ENCODE results near the gene CRAMP1. TPM values are rescaled to one million over a fixed set of nuclear protein-coding genes. Genes with fewer than 3 reads are reported as not detected.

Gene CRAMP1
- polyA plus RNA-seq, 10 donors: 10.5 to 20.8 (median 14.9) TPM

GRCh38 chr16:1681032-1681431, 68.9 kb downstream of the CRAMP1 start:
- DNase-seq: no peak

GRCh38 chr16:1687427-1688316, 75.5 kb downstream of the CRAMP1 start:
- DNase-seq: no peak

GRCh38 chr16:1688807-1689560, 76.8 kb downstream of the CRAMP1 start:
- no peak for DNase-seq

- DNase-seq: no peak
These were observed 77.7 kb downstream of the CRAMP1 start for GRCh38 chr16:1689853-1690252.

GRCh38 chr16:1690810-1691209, 78.7 kb downstream of the CRAMP1 start:
- DNase-seq: no peak

- DNase-seq: no peak
These were observed 79.1 kb downstream of the CRAMP1 start for GRCh38 chr16:1691276-1691675.

- no peak for DNase-seq
These were observed 79.8 kb downstream of the CRAMP1 start for GRCh38 chr16:1691956-1692355.

GRCh38 chr16:1696863-1697262, 84.7 kb downstream of the CRAMP1 start:
- DNase-seq: no peak

- DNase-seq: no peak
These were observed 86.5 kb downstream of the CRAMP1 start for GRCh38 chr16:1698680-1699079.

GRCh38 chr16:1700246-1700645, 88.1 kb downstream of the CRAMP1 start:
- DNase-seq: no peak

- no peak for DNase-seq
These were observed 89.2 kb downstream of the CRAMP1 start for GRCh38 chr16:1701216-1701878.

- DNase-seq: peak in 2 of 3 donors; percentile 6 to 38
These were observed 93.1 kb downstream of the CRAMP1 start for GRCh38 chr16:1705324-1705687.

- DNase-seq: peak; percentile 92 to 98 (median 97)
These were observed 93.7 kb downstream of the CRAMP1 start, which contains the start of gene MAPK8IP3 for GRCh38 chr16:1705688-1706385. Gene MAPK8IP3, plus strand, starts transcription at chr16:1706195. Its CDS starts 145 bp downstream, at chr16:1706340.

GRCh38 chr16:1706386-1707192, 94.4 kb downstream of the CRAMP1 start:
- peak in 2 of 3 donors; percentile 17 to 39 for DNase-seq

GRCh38 chr16:1707193-1707790, 95.1 kb downstream of the CRAMP1 start:
- DNase-seq: peak in 2 of 3 donors; percentile 14 to 38

- DNase-seq: no peak
These were observed 96.1 kb downstream of the CRAMP1 start for GRCh38 chr16:1708083-1708767.

- DNase-seq: no peak
These were observed 96.6 kb downstream of the CRAMP1 start for GRCh38 chr16:1708768-1709180.

- no peak for DNase-seq
These were observed 97.2 kb downstream of the CRAMP1 start for GRCh38 chr16:1709356-1709755.

GRCh38 chr16:1710811-1711507, 98.8 kb downstream of the CRAMP1 start:
- DNase-seq: no peak

All from muscle of back (tissue), 11 donors.